HG03520 (cell line): Measurements from ENCODE around the gene ANXA6.

ENCODE experiments used
- ATAC-seq: cut with Tn5 transposase; IDR thresholded peaks from one replicate; pipeline ENCODE4 v1.9.1; 2021; ENCODE audit warnings: mild to moderate bottlenecking, moderate library complexity; ENCODE audit not compliant: unreplicated experiment

The ANXA6 gene

DNA sequence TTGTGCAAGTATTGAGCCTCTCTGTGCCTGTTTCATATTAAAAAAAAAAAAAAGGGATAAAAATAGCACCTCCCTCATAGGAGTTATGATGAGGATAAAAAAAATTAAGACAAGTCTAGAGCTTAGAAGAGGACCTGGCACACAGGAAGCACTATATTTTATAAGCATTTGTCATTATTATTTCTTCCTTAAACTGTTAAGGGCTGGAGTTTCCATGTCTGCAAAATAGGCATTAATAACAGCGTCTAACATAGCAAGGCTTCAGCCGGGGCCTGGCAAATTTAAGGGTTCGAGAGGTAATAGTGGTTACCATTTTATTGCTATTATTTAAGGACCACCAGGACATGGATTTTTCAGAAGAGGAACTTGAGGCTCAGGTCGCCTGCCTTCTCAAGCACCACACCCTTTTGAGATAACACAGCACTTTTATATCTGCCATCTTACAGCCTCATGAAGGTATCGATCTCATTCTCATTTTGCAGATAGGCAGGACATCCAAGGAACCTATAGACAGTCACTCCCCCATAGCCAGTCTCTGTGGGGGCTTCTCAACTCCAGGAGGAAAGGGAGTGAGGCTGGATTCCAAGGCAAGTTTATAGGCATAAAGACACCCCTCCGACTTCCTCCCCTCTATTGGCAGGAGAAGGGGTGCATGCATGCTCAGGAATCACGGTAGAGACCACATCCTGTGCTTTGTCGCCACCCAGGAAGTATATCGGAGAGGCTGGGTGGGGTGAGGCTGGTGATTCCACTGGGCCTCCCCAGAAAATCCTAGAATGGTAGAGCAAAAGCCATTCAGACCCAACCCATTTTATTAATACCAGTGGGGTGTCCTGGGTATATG, 2.4 kb downstream of the ANXA6 start:
- no peak for ATAC-seq

DNA sequence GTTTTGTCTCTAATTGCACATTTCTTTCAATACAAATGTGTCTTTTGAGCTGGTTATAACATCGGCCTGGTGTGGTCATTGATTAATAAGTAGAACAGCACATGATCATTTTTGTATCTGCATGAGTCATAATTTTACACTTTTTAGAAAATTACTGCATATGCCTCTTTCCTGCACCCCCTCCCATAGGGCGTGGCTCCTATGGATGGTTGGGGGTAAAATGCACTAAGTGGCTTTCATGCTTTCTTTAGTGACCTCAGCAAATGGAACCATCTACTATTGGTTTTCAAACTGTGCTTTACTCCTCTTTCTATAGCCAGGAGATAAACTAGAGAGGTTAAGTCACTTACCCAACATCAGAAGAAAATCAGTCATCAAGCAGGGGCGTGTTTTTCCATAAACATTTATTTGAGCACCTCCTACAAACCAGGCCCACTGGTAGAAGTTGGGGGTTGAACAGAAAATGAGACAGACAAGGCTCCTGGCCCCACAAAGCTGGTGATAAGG, 3.8 kb downstream of the ANXA6 start:
- no peak for ATAC-seq

GRCh38 chr5:151153300-151153699, 4.3 kb downstream of the ANXA6 start:
- ATAC-seq = no peak

GRCh38 chr5:151151793-151152192, 5.8 kb downstream of the ANXA6 start:
- peak; percentile 44 for ATAC-seq

GRCh38 chr5:151151263-151151660, 6.3 kb downstream of the ANXA6 start:
- no peak for ATAC-seq

GRCh38 chr5:151150471-151151262, 6.9 kb downstream of the ANXA6 start:
- ATAC-seq = peak; percentile 51

- ATAC-seq = no peak
Measured at GRCh38 chr5:151148583-151148982, 9.0 kb downstream of the ANXA6 start.

DNA sequence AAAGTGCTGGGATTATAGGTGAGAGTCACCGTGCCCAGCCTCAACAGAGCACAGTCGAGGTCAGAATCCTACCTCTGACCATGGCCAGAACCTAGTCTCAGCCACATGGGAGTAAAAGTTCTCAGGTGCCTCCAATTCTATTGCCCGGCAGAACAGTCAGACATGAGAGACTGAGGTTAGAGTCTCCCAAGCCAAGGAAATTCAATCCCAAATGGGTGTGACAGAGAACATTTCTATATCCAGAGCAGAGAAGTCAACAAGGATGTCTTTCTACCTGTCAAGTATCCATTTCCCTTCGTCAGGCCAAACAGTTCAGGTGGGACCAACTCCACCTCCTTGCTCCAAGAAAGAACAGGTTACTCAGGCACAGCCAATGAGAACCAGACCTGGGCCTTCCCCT, 10.5 kb downstream of the ANXA6 start:
- no peak for ATAC-seq

- ATAC-seq = no peak
Measured at GRCh38 chr5:151146061-151146460, 11.5 kb downstream of the ANXA6 start.

- no peak for ATAC-seq
Measured at GRCh38 chr5:151144922-151145321, 12.7 kb downstream of the ANXA6 start.

DNA sequence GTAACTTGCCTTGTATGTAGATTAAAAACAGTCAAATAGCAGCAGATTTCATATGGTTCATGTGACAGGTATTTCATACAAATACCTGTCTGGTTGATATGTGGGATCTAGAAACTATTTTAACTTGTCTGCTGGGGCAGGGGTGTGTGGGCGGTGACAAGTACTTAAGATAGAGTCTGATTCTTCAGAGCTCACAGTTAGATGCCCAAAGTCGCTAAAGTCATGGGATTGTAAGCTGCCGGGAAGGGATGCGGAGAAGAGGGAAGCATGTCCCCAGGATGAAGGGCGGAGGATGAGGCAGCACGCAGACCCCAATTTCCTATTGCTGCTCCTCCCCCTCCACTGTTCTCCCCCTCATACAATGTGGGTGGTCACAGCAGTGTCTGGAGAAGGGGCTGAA, 13.3 kb downstream of the ANXA6 start:
- ATAC-seq = no peak

DNA sequence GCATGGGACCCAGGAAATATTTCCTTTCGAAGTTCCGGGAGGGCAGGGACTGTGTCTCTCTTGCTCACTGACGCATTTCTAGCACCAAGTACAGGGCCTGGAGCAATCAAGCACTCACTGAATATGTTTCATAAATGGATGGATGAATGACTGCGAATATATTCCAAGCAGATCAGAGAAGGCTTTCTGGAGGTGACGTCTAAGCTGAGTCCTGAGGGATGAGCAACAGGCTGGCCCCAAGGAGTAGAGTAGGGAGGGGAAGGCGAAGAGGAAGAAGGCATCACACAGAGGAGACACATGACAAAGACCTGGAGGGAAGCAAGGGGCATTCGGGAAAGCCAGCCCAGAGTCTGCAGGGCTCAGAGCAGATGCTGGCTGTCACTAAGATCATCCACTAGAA, 13.9 kb downstream of the ANXA6 start:
- no peak for ATAC-seq

DNA sequence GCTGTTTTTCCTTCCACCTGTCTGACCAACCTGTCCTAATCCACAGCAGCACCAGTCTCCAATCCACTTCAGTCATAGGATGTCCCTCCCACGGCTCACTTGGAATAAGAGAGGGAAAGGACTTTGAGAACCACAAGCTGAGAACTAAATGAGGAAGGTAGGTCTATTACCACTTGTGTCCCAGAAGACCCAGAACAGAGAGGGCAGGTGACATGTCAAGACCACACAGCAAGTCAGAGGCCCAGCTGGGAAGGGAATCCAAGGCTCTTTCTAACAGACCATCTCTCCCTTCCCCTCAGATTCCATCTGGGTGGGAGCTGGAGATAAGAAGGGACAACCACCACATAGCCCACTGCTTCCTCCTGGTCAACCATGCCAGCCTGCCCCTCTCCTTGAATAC, 14.6 kb downstream of the ANXA6 start:
- no peak for ATAC-seq

- ATAC-seq = peak; percentile 86
Measured at GRCh38 chr5:151141535-151141934, 16.0 kb downstream of the ANXA6 start.

- no peak for ATAC-seq
Measured at GRCh38 chr5:151140686-151141459, 16.7 kb downstream of the ANXA6 start.

DNA sequence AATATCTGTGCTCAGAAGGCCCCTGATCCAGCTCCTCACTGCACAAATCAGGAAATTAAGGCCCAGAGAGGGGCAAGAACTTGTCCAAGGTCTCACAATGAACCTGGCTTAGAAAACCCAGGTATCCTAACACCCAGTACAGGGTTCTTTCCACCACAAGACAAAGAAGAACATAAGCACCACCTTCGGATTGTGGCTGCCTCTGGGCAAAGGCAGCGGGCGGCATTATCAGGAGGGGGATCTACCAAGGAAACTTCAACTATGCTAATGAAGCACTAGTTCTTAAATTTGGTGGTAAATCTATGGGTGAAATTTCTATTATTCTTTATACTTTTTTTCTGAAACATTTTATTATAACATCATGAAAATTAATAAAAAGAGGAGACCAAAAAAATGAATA, 17.9 kb downstream of the ANXA6 start:
- no peak for ATAC-seq

GRCh38 chr5:151139015-151139414, 18.6 kb downstream of the ANXA6 start:
- ATAC-seq = no peak

GRCh38 chr5:151138114-151138513, 19.5 kb downstream of the ANXA6 start:
- no peak for ATAC-seq

GRCh38 chr5:151137067-151137825, 20.3 kb downstream of the ANXA6 start:
- ATAC-seq = no peak

- ATAC-seq = peak; percentile 62
Measured at GRCh38 chr5:151134228-151134627, 23.4 kb downstream of the ANXA6 start.
